D721Med (cell line): ENCODE data around the gene DZANK1.

Experiments used
- DNase-seq: peaks from one replicate; pipeline ENCODE4 v3.0.0; 2011; ENCODE audit warnings: low spot score; ENCODE audit not compliant: insufficient read length
- FAIRE-seq: peaks from 2 replicates; lab custom pipeline; 2011; peaks lifted over from hg19 to GRCh38; lab: Jason Lieb, UNC
- TF ChIP-seq, protein P1 (sequence below): IDR thresholded peaks from 2 replicates; pipeline ENCODE4 v1.5.1; 2012; ENCODE audit warnings: mild to moderate bottlenecking, control low read depth; ENCODE audit not compliant: insufficient read depth; ENCODE audit errors: missing control alignments

The DZANK1 gene

DNA sequence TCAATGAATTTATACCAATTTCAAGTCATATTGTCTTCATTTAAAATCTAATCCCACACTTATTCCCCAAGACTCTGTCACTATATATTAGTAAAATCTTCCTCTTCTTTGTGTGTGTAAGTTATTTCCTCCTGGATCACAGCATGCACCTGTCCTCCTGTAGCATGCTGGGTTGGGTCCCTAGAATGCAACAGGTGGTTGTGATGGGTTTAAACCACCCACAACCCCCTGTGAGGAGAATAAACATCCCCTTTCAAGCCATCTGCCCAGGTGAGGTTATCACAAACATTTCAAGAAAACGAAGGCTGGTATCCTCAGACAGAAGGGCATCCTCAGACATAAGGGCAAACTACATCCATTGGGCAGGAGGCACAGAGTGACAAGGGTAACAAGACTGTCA is 26.4 kb downstream of the DZANK1 start:
- no peak for FAIRE-seq
- TF ChIP-seq, protein P1, sequence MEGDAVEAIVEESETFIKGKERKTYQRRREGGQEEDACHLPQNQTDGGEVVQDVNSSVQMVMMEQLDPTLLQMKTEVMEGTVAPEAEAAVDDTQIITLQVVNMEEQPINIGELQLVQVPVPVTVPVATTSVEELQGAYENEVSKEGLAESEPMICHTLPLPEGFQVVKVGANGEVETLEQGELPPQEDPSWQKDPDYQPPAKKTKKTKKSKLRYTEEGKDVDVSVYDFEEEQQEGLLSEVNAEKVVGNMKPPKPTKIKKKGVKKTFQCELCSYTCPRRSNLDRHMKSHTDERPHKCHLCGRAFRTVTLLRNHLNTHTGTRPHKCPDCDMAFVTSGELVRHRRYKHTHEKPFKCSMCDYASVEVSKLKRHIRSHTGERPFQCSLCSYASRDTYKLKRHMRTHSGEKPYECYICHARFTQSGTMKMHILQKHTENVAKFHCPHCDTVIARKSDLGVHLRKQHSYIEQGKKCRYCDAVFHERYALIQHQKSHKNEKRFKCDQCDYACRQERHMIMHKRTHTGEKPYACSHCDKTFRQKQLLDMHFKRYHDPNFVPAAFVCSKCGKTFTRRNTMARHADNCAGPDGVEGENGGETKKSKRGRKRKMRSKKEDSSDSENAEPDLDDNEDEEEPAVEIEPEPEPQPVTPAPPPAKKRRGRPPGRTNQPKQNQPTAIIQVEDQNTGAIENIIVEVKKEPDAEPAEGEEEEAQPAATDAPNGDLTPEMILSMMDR, result no peak
- no peak for DNase-seq

DNA sequence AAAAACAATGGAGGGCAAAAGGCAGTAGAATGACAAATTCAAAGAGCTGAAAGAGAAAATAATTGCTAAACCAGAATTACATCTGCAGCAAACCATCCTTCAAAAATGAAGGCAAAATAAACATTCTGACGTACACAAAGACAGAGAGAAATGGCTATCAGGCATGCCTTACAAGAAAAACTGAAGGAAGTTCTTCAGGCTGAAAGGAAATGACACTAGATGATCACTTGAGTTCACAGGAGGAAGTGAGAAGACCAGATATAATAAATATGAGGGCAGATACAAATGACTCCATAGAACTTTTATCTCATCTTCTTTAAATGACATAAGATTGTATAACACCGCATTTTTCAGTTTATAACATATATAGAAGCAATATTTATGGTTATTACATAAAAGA is 30.0 kb downstream of the DZANK1 start:
- TF ChIP-seq, protein P1, result no peak
- FAIRE-seq (no peak), DNase-seq (no peak)

DNA sequence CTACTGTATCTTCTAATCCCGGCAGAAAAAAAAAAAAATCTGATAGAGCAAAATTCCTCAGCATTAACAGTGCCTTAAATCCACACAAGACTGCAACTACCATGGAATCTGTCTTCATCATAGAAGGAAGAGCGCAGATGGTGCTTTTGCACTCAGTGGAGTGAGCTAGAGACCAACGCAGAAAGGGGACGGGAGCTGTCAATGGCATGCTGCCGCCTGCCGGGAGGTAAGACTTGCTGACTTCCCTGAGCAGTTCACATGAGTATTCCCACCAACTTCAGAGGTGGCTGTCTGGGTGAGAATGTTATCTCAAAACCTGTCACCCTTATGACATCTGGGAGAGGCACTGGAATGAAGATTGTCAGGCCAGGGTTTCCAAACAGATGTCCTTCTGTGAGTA is 35.6 kb downstream of the DZANK1 start:
- DNase-seq, result no peak
- TF ChIP-seq, protein P1, result no peak
- FAIRE-seq, result no peak

DNA sequence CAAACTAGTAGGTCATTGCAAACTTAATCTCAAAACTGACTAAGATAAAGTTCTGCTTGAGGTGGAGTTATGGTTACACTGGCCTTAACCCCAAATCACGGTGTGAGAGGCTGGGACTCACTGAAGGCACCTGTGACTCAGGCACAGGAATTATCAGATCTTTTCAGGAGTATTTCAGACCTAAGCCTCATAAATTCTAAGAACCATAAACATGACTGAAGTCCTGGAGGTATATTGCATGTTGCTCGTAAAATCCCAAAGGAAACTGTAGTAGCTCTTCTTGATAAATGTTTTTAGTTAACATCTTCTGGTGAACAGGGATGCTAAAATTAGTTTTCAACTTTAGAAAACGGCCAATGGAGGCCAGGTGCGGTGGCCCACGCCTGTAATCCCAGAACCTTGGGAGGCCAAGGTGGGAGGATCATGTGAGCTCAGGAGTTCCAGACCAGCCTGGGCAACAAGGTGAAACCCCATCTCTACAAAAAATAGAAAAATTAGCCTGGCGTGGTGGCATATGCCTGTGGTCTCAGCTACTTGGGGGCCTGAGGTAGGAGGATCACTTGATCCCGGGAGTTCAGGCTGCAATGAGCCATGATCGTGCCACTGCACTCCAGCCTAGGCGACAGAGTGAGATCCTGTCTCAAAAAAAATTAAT is 36.5 kb downstream of the DZANK1 start:
- DNase-seq (no peak), FAIRE-seq (no peak)
- TF ChIP-seq, protein P1, result no peak

DNA sequence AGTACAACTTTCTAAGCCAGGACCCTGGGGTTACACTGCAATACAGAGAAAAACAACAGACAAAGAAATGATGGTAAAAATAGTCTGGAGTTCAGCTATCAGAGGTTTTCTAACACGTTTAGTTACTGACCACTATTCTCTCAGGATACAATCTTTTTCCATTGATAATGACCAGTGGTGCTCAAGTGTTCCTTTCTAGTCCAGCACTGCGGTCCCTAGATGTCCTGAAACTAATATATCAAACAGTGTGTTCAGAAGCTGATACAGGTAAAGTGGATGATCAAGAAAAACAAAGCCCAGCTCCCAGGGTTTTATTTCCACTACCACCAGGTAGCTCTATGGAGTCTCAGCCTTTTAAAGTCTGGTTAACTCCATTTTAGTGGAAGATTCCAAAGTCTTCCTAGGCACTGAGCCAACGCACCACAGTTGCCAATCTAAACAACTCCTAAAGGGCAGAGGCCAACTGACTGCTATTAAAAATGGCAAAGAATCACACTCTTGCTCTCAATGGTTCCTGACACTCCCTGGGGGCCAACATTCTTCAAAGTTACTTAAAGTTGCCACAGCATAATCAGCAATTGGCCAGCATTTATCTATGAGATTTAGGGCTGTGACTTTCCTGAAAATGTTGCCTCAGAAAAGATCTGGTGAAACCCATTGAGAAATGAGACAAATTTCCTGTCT is 38.2 kb downstream of the DZANK1 start:
- TF ChIP-seq, protein P1, result no peak
- no peak for DNase-seq
- no peak for FAIRE-seq

DNA sequence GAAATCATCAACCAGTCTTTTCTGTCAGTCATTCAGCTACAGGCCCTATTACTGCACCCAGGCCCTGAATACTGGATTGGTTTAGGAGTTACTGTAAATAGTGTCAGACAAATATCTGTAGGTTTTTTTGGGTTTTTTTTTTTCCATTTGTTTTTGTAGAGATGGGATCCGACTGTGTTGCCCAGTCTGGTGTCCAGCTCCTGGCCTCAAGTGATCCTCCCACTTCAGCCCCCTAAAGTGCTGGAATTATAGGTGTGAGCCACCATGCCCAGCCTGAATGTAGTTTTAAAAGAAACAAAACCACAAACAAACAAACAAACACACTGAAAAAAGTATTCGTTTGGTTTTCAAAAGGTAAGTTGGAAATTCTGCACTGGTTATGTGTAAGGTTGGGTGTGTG is 39.6 kb downstream of the DZANK1 start:
- FAIRE-seq (no peak), DNase-seq (no peak)
- TF ChIP-seq, protein P1, result no peak

DNA sequence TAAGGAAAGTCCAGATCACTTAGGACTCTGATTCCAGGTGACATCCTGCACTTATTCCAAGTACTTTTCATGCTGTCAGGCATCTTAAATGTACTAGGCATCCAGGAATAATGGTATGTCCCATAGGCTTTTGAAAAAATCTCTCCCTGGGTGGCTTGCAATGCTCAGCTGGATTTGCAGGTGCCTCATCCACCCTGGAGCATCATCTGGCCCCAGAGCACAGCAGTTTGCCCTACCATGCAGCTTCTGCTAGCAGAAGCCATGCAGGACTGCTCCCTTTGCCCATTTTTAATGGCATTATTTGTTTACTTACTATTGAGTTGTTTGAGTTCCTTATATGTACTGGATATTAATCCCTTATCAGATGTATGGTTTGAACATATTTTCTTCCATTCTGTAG is 45.2 kb downstream of the DZANK1 start:
- DNase-seq, result no peak
- TF ChIP-seq, protein P1, result no peak
- FAIRE-seq, result no peak
